Cortex of kidney (tissue), 1 donor: ENCODE results near the gene PSG3.
"Not testable (repeated sequence)": the region's sequence is repeated elsewhere in the genome, so short reads cannot be mapped to it uniquely, and the experiment has no call there.

ENCODE experiments used
- DNase-seq: peaks from one replicate; lab custom pipeline; 2025; lab: John Stamatoyannopoulos, UW

The PSG3 gene

DNA sequence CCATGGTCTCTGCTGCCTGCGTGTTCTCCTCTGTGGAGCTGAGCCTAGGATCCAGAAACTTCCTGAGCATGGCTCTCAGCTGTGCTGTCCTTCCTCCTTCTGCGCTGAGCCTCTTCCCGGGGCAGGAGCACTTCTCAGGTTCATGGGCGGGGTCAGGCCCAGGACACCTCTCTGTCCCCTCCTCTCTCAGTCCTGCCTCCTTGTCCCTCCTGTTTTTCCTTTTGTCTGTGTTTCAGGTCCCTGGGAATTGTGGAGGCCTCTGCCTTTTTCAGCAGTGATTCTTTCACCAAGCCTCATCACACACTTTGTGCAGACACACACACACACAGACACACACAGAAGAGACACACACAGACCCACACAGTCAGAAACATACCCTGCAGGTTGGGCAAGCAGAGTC is at the start of gene PSG3:
TSS of gene PSG3 (minus strand) at position 101 of the 400 bp plus-strand sequence. CDS start at position 4, 97 bp downstream.
- not testable (repeated sequence) for DNase-seq

DNA sequence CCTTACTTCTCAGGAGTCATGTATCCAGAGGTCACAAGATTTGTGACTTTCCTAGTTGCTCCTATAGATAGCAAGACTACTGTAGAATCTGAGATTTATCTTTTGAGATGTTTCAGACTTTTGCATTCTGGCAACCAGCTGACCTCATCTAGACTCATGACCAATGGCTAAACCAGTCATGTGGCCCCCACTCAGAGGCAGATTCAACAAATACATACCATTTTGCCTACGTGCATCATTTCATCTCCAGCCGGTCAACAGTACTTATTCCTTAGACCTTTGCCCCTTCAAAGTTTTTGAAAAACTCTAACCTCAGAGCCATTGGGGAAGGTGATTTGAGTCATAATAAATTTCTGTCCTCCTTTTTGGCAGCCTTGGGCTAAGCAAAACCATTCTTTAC is 48.5 kb upstream of the PSG3 start:
- DNase-seq, result not testable (repeated sequence)

GRCh38 chr19:42787766-42788165 is 47.5 kb upstream of the PSG3 start:
- not testable (repeated sequence) for DNase-seq

DNA sequence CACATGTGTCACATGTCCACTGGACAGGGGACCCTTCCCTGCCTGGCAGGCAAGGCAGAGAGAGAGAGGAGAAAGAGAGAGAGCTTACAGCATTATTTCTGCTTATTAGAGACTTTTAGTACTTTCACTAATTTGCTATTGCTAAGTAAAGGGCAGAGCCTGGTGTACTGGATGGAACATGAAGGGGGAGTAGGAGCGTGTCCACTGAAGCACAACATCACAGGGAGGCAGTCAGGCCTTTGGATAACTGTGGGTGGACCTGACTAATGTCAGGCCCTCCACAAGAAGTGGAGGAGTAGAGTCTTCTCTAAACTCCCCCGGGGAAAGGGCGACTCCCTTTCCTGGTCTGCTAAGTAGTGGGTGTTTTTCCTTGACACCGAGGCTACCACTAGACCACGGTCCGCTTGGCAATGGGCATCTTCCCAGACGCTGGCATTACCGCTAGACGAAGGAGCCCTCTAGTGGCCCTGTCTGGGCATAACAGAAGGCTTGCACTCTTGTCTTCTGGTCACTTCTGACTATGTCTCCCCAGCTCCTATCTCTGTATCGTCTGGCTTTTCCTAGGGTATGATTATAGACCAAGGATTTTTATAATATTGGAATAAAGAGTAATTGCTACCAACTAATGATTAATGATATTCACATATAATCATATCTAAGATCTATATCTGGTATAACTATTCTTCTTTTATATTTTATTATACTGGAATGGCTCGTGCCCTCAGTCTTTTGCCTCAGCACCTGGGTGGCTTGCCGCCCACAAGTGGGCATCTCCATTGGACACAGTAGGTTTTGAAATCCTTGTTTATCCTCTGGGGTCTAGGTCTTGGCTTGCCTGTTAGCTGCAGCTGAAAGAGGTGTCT is 36.7 kb upstream of the PSG3 start:
- not testable (repeated sequence) for DNase-seq

DNA sequence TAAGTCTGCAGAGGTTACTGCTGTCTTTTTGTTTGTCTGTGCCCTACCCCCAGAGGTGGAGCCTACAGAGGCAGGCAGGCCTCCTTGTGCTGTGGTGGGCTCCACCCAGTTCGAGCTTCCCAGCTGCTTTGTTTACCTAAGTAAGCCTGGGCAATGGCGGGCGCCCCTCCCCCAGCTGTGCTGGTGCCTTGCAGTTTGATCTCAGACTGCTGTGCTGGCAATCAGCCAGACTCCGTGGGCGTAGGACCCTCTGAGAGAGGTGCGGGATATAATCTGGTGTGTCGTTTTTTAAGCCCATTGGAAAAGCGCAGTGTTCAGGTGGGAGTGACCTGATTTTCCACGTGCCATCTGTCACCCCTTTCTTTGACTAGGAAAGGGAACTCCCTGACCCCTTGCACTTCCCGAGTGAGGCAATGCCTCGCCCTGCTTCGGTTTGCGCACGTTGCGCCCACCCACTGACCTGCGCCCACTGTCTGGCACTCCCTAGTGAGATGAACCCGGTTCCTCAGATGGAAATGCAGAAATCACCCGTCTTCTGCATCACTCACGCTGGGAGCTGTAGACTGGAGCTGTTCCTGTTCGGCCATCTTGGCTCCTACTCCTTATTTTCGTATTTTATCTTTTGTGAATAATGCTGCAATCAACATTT is 34.4 kb upstream of the PSG3 start:
- DNase-seq, result not testable (repeated sequence)

DNA sequence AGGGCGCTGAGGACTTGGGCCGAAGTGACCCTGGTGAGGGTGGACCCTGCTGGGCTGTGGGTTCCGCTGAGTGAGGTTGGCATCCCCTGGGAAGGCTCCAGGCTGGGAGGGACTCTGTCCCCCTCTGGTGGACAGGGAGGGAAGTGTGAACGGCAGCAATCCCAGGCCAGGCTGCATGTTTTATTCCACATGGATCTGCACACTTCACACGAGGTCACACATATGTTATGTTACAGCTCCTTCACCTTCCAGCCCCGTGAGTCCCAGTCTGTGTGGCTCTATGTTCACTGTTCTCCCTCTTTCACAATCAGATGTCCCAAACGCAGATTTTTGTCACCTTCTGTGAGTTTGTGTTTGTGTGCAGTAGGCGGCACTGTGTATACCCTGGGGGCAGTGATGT is 27.0 kb upstream of the PSG3 start:
- DNase-seq, result not testable (repeated sequence)

DNA sequence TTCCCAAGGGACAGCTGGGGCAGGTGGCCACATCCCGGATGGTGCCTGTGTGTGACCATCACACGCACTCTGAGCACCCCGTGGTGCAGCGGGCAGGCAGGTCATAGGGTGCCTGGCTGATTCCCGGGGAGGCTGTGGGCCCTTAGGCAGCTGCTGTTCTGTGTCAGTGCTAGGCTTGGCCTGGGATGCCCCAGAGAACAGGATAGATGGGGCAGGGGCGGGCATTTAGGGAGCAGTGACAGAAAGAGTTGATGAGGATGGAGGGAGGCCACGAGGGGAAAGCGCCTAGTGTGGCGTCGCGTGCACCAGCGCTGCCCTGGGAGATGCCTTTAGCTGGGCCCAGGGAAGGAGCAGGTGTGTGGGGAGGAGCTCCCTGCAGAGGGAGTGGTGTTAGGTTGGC is 26.6 kb upstream of the PSG3 start:
- DNase-seq, result not testable (repeated sequence)

DNA sequence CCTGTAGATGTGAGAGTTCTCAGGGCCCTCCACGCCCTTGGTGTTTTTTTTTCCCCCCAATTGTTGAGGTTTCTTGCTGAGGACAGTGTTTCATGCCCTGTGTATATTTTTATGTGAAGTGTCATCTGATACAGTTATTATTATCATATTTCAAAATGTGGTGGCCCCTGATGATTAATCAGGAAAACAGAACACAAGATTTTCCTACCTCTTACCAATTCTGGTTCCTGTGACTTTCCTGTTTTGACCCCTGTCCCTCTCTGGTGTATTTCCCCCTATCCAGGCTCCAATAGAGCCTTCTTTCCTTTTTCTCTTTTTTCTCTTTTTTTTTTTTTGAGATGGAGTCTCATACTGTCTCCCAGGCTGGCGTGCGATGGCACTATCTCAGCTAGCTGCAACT is 24.6 kb upstream of the PSG3 start:
- DNase-seq, result no peak

- DNase-seq, result no peak
Observed at GRCh38 chr19:42762789-42763188, 22.5 kb upstream of the PSG3 start.

DNA sequence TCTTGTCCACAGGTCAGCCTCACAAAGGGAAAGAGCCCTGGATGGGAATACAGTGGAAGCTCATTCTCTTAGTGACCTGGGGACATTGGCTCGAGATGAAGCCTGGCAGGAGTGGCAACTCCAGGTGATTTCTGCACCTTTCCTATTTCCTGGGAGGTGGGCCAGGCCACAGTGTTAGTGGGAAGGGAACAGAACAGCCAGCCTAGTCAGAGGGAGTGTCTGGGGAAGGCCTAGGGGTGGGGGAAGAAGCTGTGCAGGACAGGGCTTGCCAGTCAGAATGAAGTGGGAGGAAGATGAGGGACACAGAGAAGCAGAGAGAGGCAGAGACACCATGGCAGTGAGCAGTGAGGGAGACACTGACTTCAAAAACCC is 21.6 kb upstream of the PSG3 start:
- DNase-seq, result not testable (repeated sequence)

GRCh38 chr19:42760954-42761923 is 21.0 kb upstream of the PSG3 start:
- not testable (repeated sequence) for DNase-seq

DNA sequence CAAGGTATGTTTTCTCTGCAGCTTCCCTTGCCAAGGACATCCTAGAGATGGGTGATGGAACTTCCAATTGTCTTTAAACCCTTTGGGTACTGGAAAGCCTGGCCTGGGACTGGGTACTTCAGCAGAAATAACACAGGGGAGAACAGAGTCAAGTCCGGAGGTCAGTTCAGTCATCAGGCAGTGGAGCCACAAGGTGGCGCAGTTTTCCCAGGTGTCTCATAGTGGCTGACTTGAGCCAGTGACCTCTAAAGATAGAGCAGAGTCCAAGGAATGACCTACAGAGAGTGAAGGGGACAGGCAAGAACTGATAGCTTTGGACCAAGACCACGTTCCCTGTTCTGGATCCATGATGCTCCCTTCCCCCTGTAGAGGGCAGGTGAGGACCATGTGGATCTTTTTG is 18.4 kb upstream of the PSG3 start:
- not testable (repeated sequence) for DNase-seq

DNA sequence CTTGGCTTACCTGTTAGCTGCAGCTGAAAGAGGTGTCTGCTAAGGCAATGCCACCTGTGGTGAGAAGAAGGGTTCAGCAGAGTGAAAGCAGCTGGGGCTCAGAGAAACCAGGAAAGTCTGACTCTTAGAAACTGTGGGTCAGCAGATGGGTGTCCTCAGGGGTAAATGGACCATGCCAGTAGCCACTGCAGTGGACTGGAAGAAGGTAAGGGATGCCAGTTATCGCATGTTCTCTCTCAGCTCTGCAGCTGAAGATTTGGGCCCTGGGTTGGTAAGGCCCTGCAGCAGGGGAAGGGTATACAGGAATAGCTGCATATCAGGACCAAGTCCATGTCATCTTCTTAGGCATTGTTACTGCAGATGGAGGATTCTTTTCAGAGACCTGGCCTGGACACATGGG is 12.0 kb upstream of the PSG3 start:
- DNase-seq, result not testable (repeated sequence)

- not testable (repeated sequence) for DNase-seq
Observed at GRCh38 chr19:42741726-42742607, 1.7 kb upstream of the PSG3 start.

DNA sequence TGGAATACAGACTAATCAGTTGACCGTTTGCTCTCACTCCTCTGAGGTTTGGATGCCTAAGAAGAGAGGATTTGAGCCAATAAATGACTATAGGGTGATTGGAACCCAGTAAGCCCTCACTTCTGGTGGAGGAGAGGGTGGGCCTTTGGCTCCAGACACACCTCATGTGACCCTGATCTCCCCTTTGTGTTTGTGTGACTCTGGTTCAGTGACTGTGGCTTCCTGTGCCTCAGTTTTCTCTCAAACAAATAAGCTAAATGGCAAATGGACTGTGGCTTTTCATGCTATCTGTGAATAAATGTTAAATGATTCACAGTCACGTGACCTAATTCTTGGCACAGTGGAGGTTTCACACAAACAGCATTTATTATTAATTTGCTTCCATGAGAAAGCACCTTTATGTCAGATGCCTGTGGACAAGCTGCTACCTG is 2.7 kb downstream of the PSG3 start:
- DNase-seq, result not testable (repeated sequence)

- not testable (repeated sequence) for DNase-seq
Observed at GRCh38 chr19:42728341-42728740, 11.9 kb downstream of the PSG3 start.

- DNase-seq, result not testable (repeated sequence)
Observed at GRCh38 chr19:42714000-42714399, 26.3 kb downstream of the PSG3 start.

DNA sequence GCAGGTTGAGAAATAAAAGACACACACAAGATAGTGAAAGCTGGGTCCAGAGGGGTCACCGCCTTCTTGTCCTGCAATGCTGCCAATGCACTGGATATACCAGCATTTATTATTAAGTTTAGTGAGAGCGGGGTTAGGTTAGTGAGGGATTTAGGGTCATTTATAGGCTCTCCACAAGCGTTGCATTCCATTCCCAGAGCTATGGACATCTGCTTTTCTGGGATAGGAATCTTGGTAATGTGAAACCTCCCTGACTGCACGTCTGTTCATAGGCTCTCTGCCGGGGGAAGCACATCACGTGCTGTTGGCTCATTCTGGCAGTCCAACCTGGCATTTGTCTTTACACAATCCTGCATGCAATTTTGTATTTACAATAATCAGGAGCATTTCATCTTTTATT is 27.5 kb downstream of the PSG3 start:
- DNase-seq, result not testable (repeated sequence)

DNA sequence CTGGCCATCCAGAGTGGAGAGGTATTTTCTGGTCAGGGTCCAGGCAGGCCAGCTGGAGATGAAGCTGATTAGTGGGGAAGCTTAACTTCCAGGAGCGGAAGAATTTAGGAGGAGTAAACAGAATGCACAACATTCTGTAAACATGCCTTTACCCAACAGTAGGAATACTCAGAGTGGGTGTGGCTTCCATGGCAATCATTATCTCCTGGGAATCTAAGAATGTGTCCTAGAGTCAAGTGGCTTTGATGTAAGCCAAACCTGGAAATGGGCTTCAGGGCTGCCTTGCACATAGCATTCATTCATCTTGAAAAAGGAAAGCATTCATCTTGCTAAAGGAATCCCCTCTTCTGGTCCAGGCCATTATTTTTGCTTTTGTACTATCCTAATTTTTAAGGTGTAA is 29.3 kb downstream of the PSG3 start:
- DNase-seq, result not testable (repeated sequence)

DNA sequence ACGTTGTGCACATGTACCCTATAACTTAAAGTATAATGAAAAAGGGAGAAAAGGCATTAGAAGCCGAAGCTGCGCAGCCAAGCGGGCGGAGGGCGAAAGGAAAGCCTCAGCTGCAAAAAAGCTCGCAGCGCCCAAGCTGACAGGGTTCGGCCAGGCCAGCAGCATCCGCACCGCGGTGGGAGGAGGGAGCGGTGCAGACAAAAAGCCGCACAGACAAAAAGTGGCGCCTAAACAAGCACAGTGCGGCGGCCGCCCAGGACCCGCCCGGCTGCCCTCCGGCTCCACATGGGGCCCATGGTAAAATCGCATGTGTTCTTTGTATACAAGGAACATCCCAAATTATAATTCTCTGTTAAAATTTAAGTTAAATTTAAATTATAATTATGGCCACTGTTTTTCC is 42.4 kb downstream of the PSG3 start:
- no peak for DNase-seq
